Activated T-helper 17 cell treated with anti-CD3 and anti-CD28 coated beads, Interleukin-2, amount 50 U/mL, for 72 hours (primary cell): ENCODE data around the gene RBM25. TPM values are rescaled to one million over a fixed set of nuclear protein-coding genes. Genes with fewer than 3 reads are reported as not detected.
"Not testable (repeated sequence)": the region's sequence is repeated elsewhere in the genome, so short reads cannot be mapped to it uniquely, and the experiment has no call there.

Source experiments
- ATAC-seq: fragments of 150-1000 bp; cut with Tn5 transposase; replicated peaks from 2 replicates; pipeline ENCODE4 v1.10.0; 2021; ENCODE audit warnings: mild to moderate bottlenecking, moderate library complexity
- H3K27ac Mint-ChIP-seq: one replicate; pipeline ENCODE4 v1.8.0; 2022; ENCODE audit warnings: mixed read lengths
- H3K27me3 Mint-ChIP-seq: one replicate; pipeline ENCODE4 v1.8.0; 2022; ENCODE audit warnings: mixed read lengths
- H3K36me3 Mint-ChIP-seq: one replicate; pipeline ENCODE4 v1.8.0; 2022; ENCODE audit warnings: low read depth, mild to moderate bottlenecking, mixed read lengths
- H3K4me1 Mint-ChIP-seq: one replicate; pipeline ENCODE4 v1.8.0; 2022; ENCODE audit warnings: mixed read lengths
- H3K4me3 Mint-ChIP-seq: one replicate; pipeline ENCODE4 v1.8.0; 2022; ENCODE audit warnings: mild to moderate bottlenecking, mixed read lengths
- H3K9me3 Mint-ChIP-seq: one replicate; pipeline ENCODE4 v1.8.0; 2022; ENCODE audit warnings: mixed read lengths
- total RNA-seq, 2 donors: library from RNA; stranded (reverse); gene quantifications; one replicate each; pipeline ENCODE4 v1.2.3, GENCODE V29; 2022

Gene RBM25
- total RNA-seq, 2 donors from 2014 or later = 66.5 to 94.3 TPM

DNA sequence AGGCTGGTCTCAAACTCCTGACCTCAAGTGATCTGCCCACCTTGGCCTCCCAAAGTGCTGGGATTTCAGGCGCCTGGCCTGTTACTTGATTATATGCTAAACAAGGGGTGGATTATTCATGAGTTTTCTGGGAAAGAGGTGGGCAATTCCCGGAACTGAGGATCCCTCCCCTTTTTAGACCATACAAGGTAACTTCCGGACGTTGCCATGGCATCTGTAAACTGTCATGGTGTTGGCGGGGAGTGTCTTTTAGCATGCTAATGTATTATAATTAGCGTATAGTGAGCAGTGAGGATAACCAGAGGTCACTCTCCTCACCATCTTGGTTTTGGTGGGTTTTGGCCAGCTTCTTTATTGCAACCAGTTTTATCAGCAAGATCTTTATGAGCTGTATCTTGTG lies 111.5 kb downstream of the RBM25 start:
- peaks cover 10% of the 10 kb centered on the region for H3K4me1 Mint-ChIP-seq
- H3K9me3 Mint-ChIP-seq, H3K27me3 Mint-ChIP-seq, H3K4me3 Mint-ChIP-seq, ATAC-seq, H3K27ac Mint-ChIP-seq: not testable (repeated sequence)
- peaks cover 88% of the 10 kb centered on the region for H3K36me3 Mint-ChIP-seq

DNA sequence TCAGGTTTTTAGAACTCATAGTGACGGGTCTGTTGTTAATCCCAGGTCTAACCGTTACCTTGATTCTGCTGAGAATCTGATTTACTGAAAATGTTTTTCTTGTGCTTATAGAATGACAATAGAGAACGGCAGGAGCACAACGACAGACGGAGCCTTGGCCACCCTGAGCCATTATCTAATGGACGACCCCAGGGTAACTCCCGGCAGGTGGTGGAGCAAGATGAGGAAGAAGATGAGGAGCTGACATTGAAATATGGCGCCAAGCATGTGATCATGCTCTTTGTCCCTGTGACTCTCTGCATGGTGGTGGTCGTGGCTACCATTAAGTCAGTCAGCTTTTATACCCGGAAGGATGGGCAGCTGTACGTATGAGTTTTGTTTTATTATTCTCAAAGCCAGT lies 112.4 kb downstream of the RBM25 start:
- peak overlapping the region; percentile 66 for H3K27ac Mint-ChIP-seq
- no peak for ATAC-seq
- peaks cover 10% of the 10 kb centered on the region for H3K4me1 Mint-ChIP-seq
- H3K4me3 Mint-ChIP-seq = no peak overlapping the region
- H3K9me3 Mint-ChIP-seq = no peaks in the 10 kb centered on the region
- H3K27me3 Mint-ChIP-seq = no peaks in the 10 kb centered on the region
- peaks cover 96% of the 10 kb centered on the region for H3K36me3 Mint-ChIP-seq

DNA sequence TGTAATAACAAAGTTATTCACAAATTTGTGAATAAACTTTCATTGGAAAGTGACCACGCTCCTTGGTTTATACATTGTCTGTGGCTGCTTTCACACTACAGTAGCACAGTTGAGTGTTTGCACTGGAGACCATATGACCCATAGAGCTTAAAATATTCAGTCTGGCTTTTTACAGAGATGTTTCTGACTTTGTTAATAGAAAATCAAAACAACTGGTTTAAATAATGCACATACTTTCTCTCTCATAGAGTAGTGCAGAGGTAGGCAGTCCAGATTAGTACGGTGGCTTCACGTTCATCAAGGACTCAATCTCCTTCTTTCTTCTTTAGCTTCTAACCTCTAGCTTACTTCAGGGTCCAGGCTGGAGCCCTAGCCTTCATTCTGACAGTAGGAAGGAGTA lies 114.2 kb downstream of the RBM25 start:
- Mint-ChIP-seq H3K9me3 (no peaks in the 10 kb centered on the region), H3K4me1 (peaks cover 10% of the 10 kb centered on the region), H3K27ac (no peak overlapping the region), H3K4me3 (no peak overlapping the region), H3K36me3 (peaks cover 100% of the 10 kb centered on the region), H3K27me3 (no peaks in the 10 kb centered on the region)
- no peak for ATAC-seq

DNA sequence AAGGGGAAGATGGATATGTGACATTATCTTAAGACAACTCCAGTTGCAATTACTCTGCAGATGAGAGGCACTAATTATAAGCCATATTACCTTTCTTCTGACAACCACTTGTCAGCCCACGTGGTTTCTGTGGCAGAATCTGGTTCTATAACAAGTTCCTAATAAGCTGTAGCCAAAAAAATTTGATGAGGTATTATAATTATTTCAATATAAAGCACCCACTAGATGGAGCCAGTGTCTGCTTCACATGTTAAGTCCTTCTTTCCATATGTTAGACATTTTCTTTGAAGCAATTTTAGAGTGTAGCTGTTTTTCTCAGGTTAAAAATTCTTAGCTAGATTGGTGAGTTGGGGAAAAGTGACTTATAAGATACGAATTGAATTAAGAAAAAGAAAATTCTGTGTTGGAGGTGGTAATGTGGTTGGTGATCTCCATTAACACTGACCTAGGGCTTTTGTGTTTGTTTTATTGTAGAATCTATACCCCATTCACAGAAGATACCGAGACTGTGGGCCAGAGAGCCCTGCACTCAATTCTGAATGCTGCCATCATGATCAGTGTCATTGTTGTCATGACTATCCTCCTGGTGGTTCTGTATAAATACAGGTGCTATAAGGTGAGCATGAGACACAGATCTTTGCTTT lies 114.9 kb downstream of the RBM25 start:
- no peaks in the 10 kb centered on the region for H3K9me3 Mint-ChIP-seq
- H3K36me3 Mint-ChIP-seq = peaks cover 98% of the 10 kb centered on the region
- H3K27ac Mint-ChIP-seq = no peak overlapping the region
- H3K4me3 Mint-ChIP-seq = no peak overlapping the region
- no peak for ATAC-seq
- peaks cover 10% of the 10 kb centered on the region for H3K4me1 Mint-ChIP-seq
- no peaks in the 10 kb centered on the region for H3K27me3 Mint-ChIP-seq

Other genes with a start within 250 kb of the RBM25 start
- under 1 TPM; 0.13 to 0.30 TPM for gene DPF3, start 164.4 kb upstream of the RBM25 start, total RNA-seq
- 10 to 100 TPM; 10.8 to 25.2 TPM for gene DCAF4, start 132.1 kb upstream of the RBM25 start, total RNA-seq
- gene ZFYVE1, start 31.4 kb upstream of the RBM25 start, total RNA-seq = 10 to 100 TPM; 15.9 to 18.7 TPM
- 10 to 100 TPM; 33.8 to 37.8 TPM for gene PSEN1, start 78.0 kb downstream of the RBM25 start, total RNA-seq
- gene PAPLN, start 179.0 kb downstream of the RBM25 start, total RNA-seq = 1 to 10 TPM in 1 of 2 donors, under 1 TPM in 1; 0.19 to 1.1 TPM